Transverse colon (tissue), 3 donors: ENCODE data around the gene IDUA.

Experiments
- POLR2A ChIP-seq: fragments of 450-650 bp; IDR thresholded peaks from one replicate; pipeline ENCODE4 v1.6.1; 2016; ENCODE audit warnings: antibody characterized with exemption, mild to moderate bottlenecking, moderate library complexity
- TF ChIP-seq, protein P1 (sequence below), 5 experiments: fragments of 200-600 bp in 3 of 5; fragments of 450-650 bp in 2 of 5; sonication (generic) in 3 of 5; IDR thresholded peaks; 1 replicate in 2 of 5; 2 replicates in 3 of 5; pipeline ENCODE4 v1.5.1; 2016 to 2017; ENCODE audit warnings: antibody characterized with exemption in 5 of 5, inconsistent platforms in 3 of 5, mild to moderate bottlenecking in 2 of 5, moderate library complexity in 1 of 5

DNA sequence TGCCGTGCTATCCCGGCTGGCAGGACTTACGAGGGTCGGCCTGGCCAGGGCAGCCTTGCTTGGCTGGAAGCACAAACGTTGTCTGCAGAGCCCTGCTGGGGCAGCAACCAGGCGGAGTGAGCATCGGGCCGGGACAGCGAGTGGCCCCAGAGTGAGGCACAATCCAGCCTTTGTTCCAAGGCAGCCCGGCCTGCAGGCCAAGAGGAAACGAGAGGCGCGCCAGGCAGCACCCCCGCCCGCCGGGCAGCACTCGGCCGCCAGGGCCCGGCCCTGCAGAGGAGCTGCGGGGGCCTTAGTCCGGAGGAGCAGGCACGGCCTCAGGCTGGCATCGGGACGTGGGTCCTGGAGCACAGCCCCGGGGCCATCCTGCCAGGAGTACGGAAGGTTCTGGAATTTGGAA, 48.7 kb downstream of the IDUA start:
- TF ChIP-seq, protein P1, sequence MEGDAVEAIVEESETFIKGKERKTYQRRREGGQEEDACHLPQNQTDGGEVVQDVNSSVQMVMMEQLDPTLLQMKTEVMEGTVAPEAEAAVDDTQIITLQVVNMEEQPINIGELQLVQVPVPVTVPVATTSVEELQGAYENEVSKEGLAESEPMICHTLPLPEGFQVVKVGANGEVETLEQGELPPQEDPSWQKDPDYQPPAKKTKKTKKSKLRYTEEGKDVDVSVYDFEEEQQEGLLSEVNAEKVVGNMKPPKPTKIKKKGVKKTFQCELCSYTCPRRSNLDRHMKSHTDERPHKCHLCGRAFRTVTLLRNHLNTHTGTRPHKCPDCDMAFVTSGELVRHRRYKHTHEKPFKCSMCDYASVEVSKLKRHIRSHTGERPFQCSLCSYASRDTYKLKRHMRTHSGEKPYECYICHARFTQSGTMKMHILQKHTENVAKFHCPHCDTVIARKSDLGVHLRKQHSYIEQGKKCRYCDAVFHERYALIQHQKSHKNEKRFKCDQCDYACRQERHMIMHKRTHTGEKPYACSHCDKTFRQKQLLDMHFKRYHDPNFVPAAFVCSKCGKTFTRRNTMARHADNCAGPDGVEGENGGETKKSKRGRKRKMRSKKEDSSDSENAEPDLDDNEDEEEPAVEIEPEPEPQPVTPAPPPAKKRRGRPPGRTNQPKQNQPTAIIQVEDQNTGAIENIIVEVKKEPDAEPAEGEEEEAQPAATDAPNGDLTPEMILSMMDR (IDR thresholded peaks at IDR 0.05) = peak in 1 of 5 experiments; percentile 38
- TF ChIP-seq POLR2A = no peak
